ENCODE data around the gene SLC25A25. TPM values are rescaled to one million over a fixed set of nuclear protein-coding genes. Genes with fewer than 3 reads are reported as not detected.
A peak's percentile ranks its signal among the peaks of the same experiment; 100 is the strongest.

SLC25A25 gene
- total and polyA plus RNA-seq, 11 donors = 1.7 to 15.1 (median 6.7) TPM

- WGBS, 4 donors = 9 to 12% (median 10%) methylated on average over 27 of the region's 27 CpGs
- Histone ChIP-seq H3K4me3 (peak overlapping the region in 4 of 12 donors; percentile 7 to 28 (median 16)), H3K27me3 (no peaks in the 10 kb centered on the region), H3K27ac (peak overlapping the region in 1 of 12 donors; percentile 18), H3K9me3 (no peaks in the 10 kb centered on the region), H3K36me3 (peaks cover 0 to 45% (median 39%) of the 10 kb centered on the region in 9 donors), H3K4me1 (peaks cover 0 to 10% (median 6%) of the 10 kb centered on the region in 12 donors)
- intact Hi-C loops (cut with DNase I) = loop anchor here (2.0 to 5.0 kb wide), 5 partner anchors 36 to 176 kb away; no protein-coding TSS in a partner anchor
- peak; percentile 90 to 97 (median 93) for DNase-seq
- TF ChIP-seq, protein P1, sequence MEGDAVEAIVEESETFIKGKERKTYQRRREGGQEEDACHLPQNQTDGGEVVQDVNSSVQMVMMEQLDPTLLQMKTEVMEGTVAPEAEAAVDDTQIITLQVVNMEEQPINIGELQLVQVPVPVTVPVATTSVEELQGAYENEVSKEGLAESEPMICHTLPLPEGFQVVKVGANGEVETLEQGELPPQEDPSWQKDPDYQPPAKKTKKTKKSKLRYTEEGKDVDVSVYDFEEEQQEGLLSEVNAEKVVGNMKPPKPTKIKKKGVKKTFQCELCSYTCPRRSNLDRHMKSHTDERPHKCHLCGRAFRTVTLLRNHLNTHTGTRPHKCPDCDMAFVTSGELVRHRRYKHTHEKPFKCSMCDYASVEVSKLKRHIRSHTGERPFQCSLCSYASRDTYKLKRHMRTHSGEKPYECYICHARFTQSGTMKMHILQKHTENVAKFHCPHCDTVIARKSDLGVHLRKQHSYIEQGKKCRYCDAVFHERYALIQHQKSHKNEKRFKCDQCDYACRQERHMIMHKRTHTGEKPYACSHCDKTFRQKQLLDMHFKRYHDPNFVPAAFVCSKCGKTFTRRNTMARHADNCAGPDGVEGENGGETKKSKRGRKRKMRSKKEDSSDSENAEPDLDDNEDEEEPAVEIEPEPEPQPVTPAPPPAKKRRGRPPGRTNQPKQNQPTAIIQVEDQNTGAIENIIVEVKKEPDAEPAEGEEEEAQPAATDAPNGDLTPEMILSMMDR (IDR thresholded peaks at IDR 0.05) = peak in 11 of 12 donors; percentile 99 to 100 (median 100)
- TF ChIP-seq POLR2A (IDR thresholded peaks at IDR 0.05) = peak in 1 of 2 donors; percentile 17
- ATAC-seq = peak; percentile 26 to 73 (median 62)
These were observed 49.8 kb downstream of the SLC25A25 start for GRCh38 chr9:128117613-128118471.

GRCh38 chr9:128118472-128118857 lies 50.4 kb downstream of the SLC25A25 start:
- Histone ChIP-seq H3K36me3 (peaks cover 0 to 51% (median 39%) of the 10 kb centered on the region in 9 donors), H3K27ac (no peak overlapping the region), H3K4me3 (no peak overlapping the region), H3K4me1 (peaks cover 0 to 10% (median 6%) of the 10 kb centered on the region in 12 donors), H3K27me3 (no peaks in the 10 kb centered on the region), H3K9me3 (no peaks in the 10 kb centered on the region)
- no peak for ATAC-seq
- WGBS, 4 donors = 41 to 53% (median 48%) methylated on average over 3 of the region's 3 CpGs
- DNase-seq = peak in 1 of 5 donors; percentile 20
- TF ChIP-seq, protein P1 (IDR thresholded peaks at IDR 0.05) = no peak
- TF ChIP-seq POLR2A (IDR thresholded peaks at IDR 0.05) = no peak
- intact Hi-C loops (cut with DNase I) = loop anchor here in 6 of 10 donors (2.0 to 5.0 kb wide), 4 partner anchors 36 to 176 kb away; no protein-coding TSS in a partner anchor

DNA sequence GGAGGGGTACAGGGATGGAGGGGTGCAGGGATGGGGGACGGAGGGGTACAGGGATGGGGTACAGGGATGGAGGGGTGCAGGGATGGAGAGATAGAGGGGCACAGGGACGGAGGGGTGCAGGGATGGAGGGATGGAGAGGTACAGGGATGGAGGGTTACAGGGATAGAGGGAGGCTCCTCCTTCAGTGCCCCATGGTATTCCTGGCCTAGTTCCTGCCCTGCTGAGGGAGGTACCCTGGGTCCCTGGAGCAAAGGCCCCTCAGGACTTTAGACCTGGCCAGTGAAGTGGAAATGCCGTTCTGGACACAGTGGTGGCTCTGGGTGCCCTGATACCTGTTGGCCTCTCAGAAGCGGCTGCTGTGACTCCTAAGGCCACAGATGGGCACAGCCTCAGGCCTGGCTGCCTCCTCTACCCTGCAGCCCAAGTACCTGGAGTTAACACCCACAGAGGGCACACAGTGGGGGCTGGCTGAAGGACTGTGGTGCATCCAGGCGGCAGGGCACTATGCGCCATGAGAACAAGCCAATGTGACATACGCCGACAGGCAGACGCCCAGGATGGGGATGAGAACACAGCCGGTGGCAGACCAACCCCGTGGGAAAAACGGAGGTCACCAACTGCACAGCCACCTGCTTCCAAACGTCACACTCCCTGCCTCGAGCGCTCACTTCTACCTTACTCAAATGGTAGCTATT lies 51.1 kb downstream of the SLC25A25 start:
- intact Hi-C loops (cut with DNase I) = loop anchor here in 6 of 10 donors (2.0 to 5.0 kb wide), 4 partner anchors 37 to 177 kb away; no protein-coding TSS in a partner anchor
- 73 to 83% (median 75%) methylated on average over 14 to 15 of the region's 15 CpGs for WGBS, 4 donors
- peaks cover 0 to 10% (median 6%) of the 10 kb centered on the region in 12 donors for H3K4me1 ChIP-seq
- no peak for ATAC-seq
- no peaks in the 10 kb centered on the region for H3K9me3 ChIP-seq
- H3K27ac ChIP-seq = no peak overlapping the region
- DNase-seq = peak in 3 of 5 donors; percentile 25 to 40 (median 26)
- TF ChIP-seq, protein P1 (IDR thresholded peaks at IDR 0.05) = no peak
- no peak overlapping the region for H3K4me3 ChIP-seq
- H3K27me3 ChIP-seq = no peaks in the 10 kb centered on the region
- H3K36me3 ChIP-seq = peaks cover 0 to 51% (median 43%) of the 10 kb centered on the region in 9 donors
